Chondrocyte (in vitro differentiated cells): ENCODE measurements around the gene HPSE2. TPM values are rescaled to one million over a fixed set of nuclear protein-coding genes. Genes with fewer than 3 reads are reported as not detected.
"Not testable (repeated sequence)": the region's sequence is repeated elsewhere in the genome, so short reads cannot be mapped to it uniquely, and the experiment has no call there.

ENCODE experiments used
- DNase-seq: peaks from one replicate; pipeline ENCODE4 v3.0.0; 2021; ENCODE audit warnings: mixed read lengths, low spot score
- H3K27ac Mint-ChIP-seq: one replicate; pipeline ENCODE4 v1.8.0; 2021; ENCODE audit warnings: mild to moderate bottlenecking, moderate library complexity, mixed read lengths; ENCODE audit not compliant: unreplicated experiment
- H3K27me3 Mint-ChIP-seq: 2 replicates; pipeline ENCODE4 v1.8.0; 2021; ENCODE audit warnings: low read depth, mixed read lengths
- H3K36me3 Mint-ChIP-seq: 2 replicates; pipeline ENCODE4 v1.8.0; 2021; ENCODE audit warnings: low read depth, mixed read lengths
- H3K4me1 Mint-ChIP-seq: 2 replicates; pipeline ENCODE4 v1.8.0; 2021; ENCODE audit warnings: low read depth, mild to moderate bottlenecking, mixed read lengths
- H3K4me3 Mint-ChIP-seq: one replicate; pipeline ENCODE4 v1.8.0; 2021; ENCODE audit warnings: mild to moderate bottlenecking, moderate library complexity, mixed read lengths; ENCODE audit not compliant: unreplicated experiment
- H3K9me3 Mint-ChIP-seq: 2 replicates; pipeline ENCODE4 v1.8.0; 2021; ENCODE audit warnings: low read depth, mixed read lengths
- total RNA-seq: library from RNA; stranded (reverse); gene quantifications from 3 replicates; pipeline ENCODE4 v1.2.1, GENCODE V29; 2021
- TF ChIP-seq, protein P1 (sequence below): fragments of 200-600 bp; sonication (generic); IDR thresholded peaks from 2 replicates; pipeline ENCODE4 v1.5.0; 2021; ENCODE audit warnings: antibody characterized with exemption, mild to moderate bottlenecking, moderate library complexity

The HPSE2 gene
- total RNA-seq, 1 donor from 2014 or later = not detected

DNA sequence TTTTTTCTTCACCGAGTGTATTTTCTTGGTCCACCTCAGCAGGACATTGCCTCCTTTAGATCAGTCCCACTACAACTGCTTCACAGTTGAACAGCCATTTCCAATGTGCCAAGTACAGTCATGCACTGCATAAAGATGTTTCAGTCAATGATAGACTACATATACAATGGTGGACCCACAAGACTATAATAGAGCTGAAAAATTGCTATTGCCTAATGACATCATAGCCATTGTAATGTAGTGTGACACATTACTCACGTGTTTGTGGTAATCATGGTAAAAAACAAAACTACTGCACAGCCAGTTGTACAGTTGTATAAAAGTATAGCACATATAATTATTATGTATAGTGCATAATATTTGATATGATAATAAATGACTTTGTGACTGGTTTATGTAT is 675.1 kb downstream of the HPSE2 start:
- no peak overlapping the region for H3K4me3 Mint-ChIP-seq
- TF ChIP-seq, protein P1, sequence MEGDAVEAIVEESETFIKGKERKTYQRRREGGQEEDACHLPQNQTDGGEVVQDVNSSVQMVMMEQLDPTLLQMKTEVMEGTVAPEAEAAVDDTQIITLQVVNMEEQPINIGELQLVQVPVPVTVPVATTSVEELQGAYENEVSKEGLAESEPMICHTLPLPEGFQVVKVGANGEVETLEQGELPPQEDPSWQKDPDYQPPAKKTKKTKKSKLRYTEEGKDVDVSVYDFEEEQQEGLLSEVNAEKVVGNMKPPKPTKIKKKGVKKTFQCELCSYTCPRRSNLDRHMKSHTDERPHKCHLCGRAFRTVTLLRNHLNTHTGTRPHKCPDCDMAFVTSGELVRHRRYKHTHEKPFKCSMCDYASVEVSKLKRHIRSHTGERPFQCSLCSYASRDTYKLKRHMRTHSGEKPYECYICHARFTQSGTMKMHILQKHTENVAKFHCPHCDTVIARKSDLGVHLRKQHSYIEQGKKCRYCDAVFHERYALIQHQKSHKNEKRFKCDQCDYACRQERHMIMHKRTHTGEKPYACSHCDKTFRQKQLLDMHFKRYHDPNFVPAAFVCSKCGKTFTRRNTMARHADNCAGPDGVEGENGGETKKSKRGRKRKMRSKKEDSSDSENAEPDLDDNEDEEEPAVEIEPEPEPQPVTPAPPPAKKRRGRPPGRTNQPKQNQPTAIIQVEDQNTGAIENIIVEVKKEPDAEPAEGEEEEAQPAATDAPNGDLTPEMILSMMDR = no peak
- no peak for DNase-seq
- no peak overlapping the region for H3K27ac Mint-ChIP-seq
- H3K9me3 Mint-ChIP-seq = no peaks in the 10 kb centered on the region
- H3K36me3 Mint-ChIP-seq = no peaks in the 10 kb centered on the region
- peaks cover 2% of the 10 kb centered on the region for H3K27me3 Mint-ChIP-seq
- H3K4me1 Mint-ChIP-seq = no peaks in the 10 kb centered on the region

DNA sequence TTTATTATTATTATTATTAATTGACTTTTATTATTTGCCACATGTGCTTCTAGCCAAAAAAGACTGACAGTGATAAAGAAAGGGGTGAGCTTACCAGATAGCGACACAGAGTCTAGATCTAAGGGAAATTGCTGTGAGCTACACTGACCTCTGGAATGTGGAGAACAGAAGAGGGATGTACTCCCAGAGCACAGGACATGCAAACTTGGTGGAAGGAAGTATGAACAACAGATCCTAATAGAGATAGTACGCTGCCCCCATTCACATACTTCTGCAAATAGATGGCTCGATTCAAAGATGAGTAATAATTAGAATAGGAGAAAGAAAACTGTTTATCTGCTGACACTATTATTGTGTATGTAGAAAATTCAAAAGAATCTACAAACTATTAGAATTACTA is 679.6 kb downstream of the HPSE2 start:
- no peak overlapping the region for H3K4me3 Mint-ChIP-seq
- no peak for DNase-seq

DNA sequence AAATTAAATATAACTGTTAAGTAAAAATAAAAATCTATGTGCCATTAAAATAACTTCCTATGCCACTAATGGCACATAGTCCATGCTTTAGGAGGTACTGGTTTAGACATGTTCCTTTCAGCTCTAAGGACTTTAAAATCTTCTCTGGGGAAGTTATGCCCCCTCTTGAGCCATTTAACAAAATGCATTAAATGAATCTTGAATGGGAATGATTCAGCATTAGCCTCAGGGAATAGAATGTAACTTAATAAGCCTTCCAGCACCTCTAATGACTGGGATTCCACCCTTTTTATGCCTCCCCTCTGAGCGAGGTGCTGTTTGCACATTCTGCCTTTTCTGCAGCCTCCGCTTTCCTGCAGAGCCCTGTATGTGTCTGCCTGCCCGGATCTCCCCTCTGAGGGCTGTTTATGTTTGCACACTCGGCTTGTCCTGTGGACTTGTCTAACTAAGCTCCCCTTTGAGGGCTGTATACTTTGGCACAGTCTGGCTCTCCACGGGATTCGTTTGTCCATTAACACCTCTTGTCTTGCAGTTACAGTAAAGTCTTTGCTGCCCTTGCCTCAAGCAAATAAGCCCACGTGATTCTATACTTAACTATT is 680.5 kb downstream of the HPSE2 start:
- TF ChIP-seq, protein P1 = no peak
- H3K4me3 Mint-ChIP-seq = no peak overlapping the region
- H3K27ac Mint-ChIP-seq = no peak overlapping the region
- no peak for DNase-seq
- no peaks in the 10 kb centered on the region for H3K9me3 Mint-ChIP-seq
- peaks cover 3% of the 10 kb centered on the region for H3K27me3 Mint-ChIP-seq
- no peaks in the 10 kb centered on the region for H3K36me3 Mint-ChIP-seq
- no peaks in the 10 kb centered on the region for H3K4me1 Mint-ChIP-seq

More for the DNA sequence above, 679.6 kb downstream of the HPSE2 start:
- Mint-ChIP-seq H3K27me3 (peaks cover 3% of the 10 kb centered on the region), H3K27ac (no peak overlapping the region), H3K36me3 (no peaks in the 10 kb centered on the region), H3K4me1 (no peaks in the 10 kb centered on the region), H3K9me3 (no peaks in the 10 kb centered on the region)
- TF ChIP-seq, protein P1 = no peak

DNA sequence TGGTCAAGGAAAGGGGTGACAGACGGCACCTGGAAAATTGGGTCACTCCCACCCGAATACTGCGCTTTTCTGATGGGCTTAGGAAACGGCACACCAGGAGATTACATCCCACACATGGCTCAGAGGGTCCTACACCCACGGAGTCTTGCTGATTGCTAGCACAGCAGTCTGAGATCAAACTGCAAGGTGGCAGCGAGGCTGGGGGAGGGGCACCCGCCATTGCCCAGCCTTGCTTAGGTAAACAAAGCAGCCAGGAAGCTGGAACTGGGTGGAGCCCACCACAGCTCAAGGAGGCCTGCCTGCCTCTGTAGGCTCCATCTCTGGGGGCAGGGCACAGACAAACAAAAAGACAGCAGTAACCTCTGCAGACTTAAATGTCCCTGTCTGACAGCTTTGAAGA is 694.1 kb downstream of the HPSE2 start:
- H3K36me3 Mint-ChIP-seq, H3K9me3 Mint-ChIP-seq, DNase-seq, H3K4me1 Mint-ChIP-seq, H3K4me3 Mint-ChIP-seq, H3K27me3 Mint-ChIP-seq, H3K27ac Mint-ChIP-seq: not testable (repeated sequence)

DNA sequence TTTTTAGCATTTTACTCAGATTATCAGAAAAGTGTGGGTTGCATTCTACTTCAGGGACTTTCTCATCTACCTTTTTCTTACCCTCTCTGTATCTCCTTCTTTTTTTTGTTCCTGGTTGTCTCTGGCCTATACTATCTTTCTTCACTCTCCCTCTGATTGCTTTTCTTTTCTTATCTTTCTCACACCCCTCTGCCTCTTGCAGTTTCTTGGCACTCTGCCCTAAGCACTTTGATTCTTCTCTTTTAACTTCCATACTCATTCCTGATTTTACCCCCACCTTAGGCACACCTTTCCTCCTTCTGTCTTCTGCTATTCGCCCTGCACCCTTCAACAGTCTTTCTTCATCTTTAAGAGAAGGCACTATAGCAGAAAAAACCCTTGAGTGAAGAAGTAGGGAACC is 696.1 kb downstream of the HPSE2 start:
- no peak for DNase-seq
- Mint-ChIP-seq H3K27ac (no peak overlapping the region), H3K36me3 (no peaks in the 10 kb centered on the region), H3K27me3 (peaks cover 2% of the 10 kb centered on the region), H3K4me3 (no peak overlapping the region), H3K9me3 (no peaks in the 10 kb centered on the region), H3K4me1 (no peaks in the 10 kb centered on the region)
- TF ChIP-seq, protein P1 = no peak

DNA sequence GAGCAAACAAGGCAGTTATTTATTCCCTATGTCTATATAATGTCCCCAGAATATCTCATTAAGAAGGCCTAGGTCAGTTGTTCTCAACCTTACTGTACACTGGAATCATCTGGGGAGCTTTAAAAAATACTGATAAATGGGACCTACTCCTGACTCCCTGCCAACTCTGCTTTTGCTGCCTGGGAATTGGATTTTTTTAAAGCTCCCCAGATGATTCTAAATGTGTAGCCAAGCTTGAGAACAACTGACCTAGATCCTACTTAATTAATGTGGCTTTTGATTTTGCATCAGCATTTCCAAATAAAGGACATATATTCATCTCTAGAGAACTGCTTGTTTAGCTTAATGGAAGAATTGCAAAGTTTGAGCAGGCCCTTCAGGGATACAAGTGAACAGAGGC is 697.2 kb downstream of the HPSE2 start:
- peaks cover 2% of the 10 kb centered on the region for H3K27me3 Mint-ChIP-seq
- H3K27ac Mint-ChIP-seq = no peak overlapping the region
- H3K4me1 Mint-ChIP-seq = no peaks in the 10 kb centered on the region
- TF ChIP-seq, protein P1 = no peak
- no peak for DNase-seq
- no peak overlapping the region for H3K4me3 Mint-ChIP-seq
- no peaks in the 10 kb centered on the region for H3K9me3 Mint-ChIP-seq
- no peaks in the 10 kb centered on the region for H3K36me3 Mint-ChIP-seq
